H1 (cell line): Measurements from ENCODE around the gene TMEM181. TPM values are rescaled to one million over a fixed set of nuclear protein-coding genes. Genes with fewer than 3 reads are reported as not detected.

Source experiments
- CTCF ChIA-PET: fragments of 300-600 bp; sonication (Branson Sonifier 250); formaldehyde crosslinking; loops from one replicate; lab custom pipeline; 2021; ENCODE audit not compliant: partially characterized antibody; lab: Charles Lee
- POLR2A ChIA-PET: fragments of 300-600 bp; sonication (Branson Sonifier 250); formaldehyde crosslinking; loops from one replicate; lab custom pipeline; 2021; ENCODE audit warnings: inconsistent platforms; ENCODE audit not compliant: partially characterized antibody; lab: Charles Lee
- DNase-seq, 2 experiments: peaks; one replicate each; pipeline versions ENCODE4 v3.0.0 to v3.0.0-alpha.2; 2010 to 2022; ENCODE audit warnings: low spot score in 2 of 2, low read depth in 1 of 2, mixed read lengths in 1 of 2
- FAIRE-seq: peaks from 2 replicates; lab custom pipeline; 2011; peaks lifted over from hg19 to GRCh38; lab: Jason Lieb, UNC
- H2AFZ ChIP-seq: 2 replicates; pipeline ENCODE4 v1.8.1; 2012; ENCODE audit warnings: low read length, inconsistent platforms
- H2AK5ac ChIP-seq: 2 replicates; pipeline ENCODE4 v1.6.1; 2013; ENCODE audit warnings: low read depth, low read length
- H2BK120ac ChIP-seq: replicated peaks from 2 replicates; pipeline ENCODE3; 2013; ENCODE audit warnings: low read depth, low read length, inconsistent platforms
- H2BK12ac ChIP-seq: 2 replicates; pipeline ENCODE4 v1.6.1; 2013; ENCODE audit warnings: low read depth, low read length
- H2BK15ac ChIP-seq: 2 replicates; pipeline ENCODE4 v1.6.1; 2013; ENCODE audit warnings: low read length
- H2BK20ac ChIP-seq: 2 replicates; pipeline ENCODE4 v1.6.1; 2013; ENCODE audit warnings: low read length
- H2BK5ac ChIP-seq: 2 replicates; pipeline ENCODE4 v1.6.1; 2013; ENCODE audit warnings: low read depth, low read length
- H3K14ac ChIP-seq: 2 replicates; pipeline ENCODE4 v1.6.1; 2013; ENCODE audit warnings: inconsistent platforms; ENCODE audit not compliant: insufficient read length
- H3K18ac ChIP-seq: 2 replicates; pipeline ENCODE4 v1.6.1; 2013; ENCODE audit warnings: low read length; ENCODE audit errors: extremely low read depth
- H3K23ac ChIP-seq: 2 replicates; pipeline ENCODE4 v1.6.1; 2013; ENCODE audit warnings: inconsistent platforms; ENCODE audit not compliant: insufficient read length
- H3K23me2 ChIP-seq: 2 replicates; pipeline ENCODE4 v1.6.1; 2013; ENCODE audit warnings: low read depth, low read length
- H3K27ac ChIP-seq: 2 replicates; pipeline ENCODE4 v1.6.1; 2011; ENCODE audit warnings: low read depth, low read length, inconsistent platforms
- H3K27me3 ChIP-seq, 4 experiments: replicated peaks in 1 of 4; 1 replicate in 1 of 4; 2 replicates in 3 of 4; pipeline versions ENCODE4 v1.6.1 to v1.8.1; 2011 to 2013; ENCODE audit warnings: low read length in 3 of 4, mild to moderate bottlenecking in 3 of 4, inconsistent platforms in 2 of 4, mixed read lengths in 2 of 4, moderate library complexity in 1 of 4; ENCODE audit not compliant: control insufficient read depth in 3 of 4, insufficient read depth in 3 of 4; ENCODE audit errors: extremely low read depth in 1 of 4
- H3K36me3 ChIP-seq, 4 experiments: 2 replicates each; pipeline versions ENCODE4 v1.6.1 to v1.8.1; 2011 to 2013; ENCODE audit warnings: mild to moderate bottlenecking in 4 of 4, low read length in 3 of 4, moderate library complexity in 2 of 4, control low read depth in 1 of 4, inconsistent platforms in 1 of 4; ENCODE audit not compliant: insufficient read depth in 4 of 4, control insufficient read depth in 2 of 4
- H3K4ac ChIP-seq: replicated peaks from 2 replicates; pipeline ENCODE3; 2013; ENCODE audit warnings: low read length, low read depth, mixed read lengths, inconsistent platforms; ENCODE audit not compliant: insufficient read length
- H3K4me1 ChIP-seq, 4 experiments: replicated peaks in 1 of 4; 1 replicate in 1 of 4; 2 replicates in 3 of 4; pipeline versions ENCODE4 v1.6.1 to v1.8.1; 2011 to 2013; ENCODE audit warnings: low read length in 3 of 4, inconsistent platforms in 2 of 4, mixed read lengths in 1 of 4; ENCODE audit not compliant: insufficient read depth in 4 of 4, control insufficient read depth in 3 of 4
- H3K4me2 ChIP-seq, 2 experiments: 2 replicates each; pipeline versions ENCODE4 v1.6.1 to v1.8.1; 2011 to 2013; ENCODE audit warnings: low read depth in 2 of 2, low read length in 2 of 2, control low read depth in 1 of 2, inconsistent platforms in 1 of 2, mild to moderate bottlenecking in 1 of 2; ENCODE audit not compliant: insufficient read depth in 1 of 2
- H3K4me3 ChIP-seq, 4 experiments: fragments of 200-600, 300-600 bp in 1 of 4; sonication (generic), shearing (Covaris generic), sonication (Bioruptor Twin) in 1 of 4; 2 replicates each; pipeline versions ENCODE4 v1.5.1 to v1.8.1; 2011 to 2016; ENCODE audit warnings: low read length in 4 of 4, low read depth in 3 of 4, control low read depth in 2 of 4, inconsistent platforms in 2 of 4, mild to moderate bottlenecking in 2 of 4, mixed read lengths in 1 of 4, moderate library complexity in 1 of 4; ENCODE audit not compliant: insufficient read depth in 2 of 4; ENCODE audit errors: extremely low read depth in 1 of 4
- H3K56ac ChIP-seq: replicated peaks from 2 replicates; pipeline ENCODE3; 2013; ENCODE audit warnings: low read depth, mild to moderate bottlenecking, mixed read lengths, low read length, inconsistent platforms; ENCODE audit not compliant: insufficient read length
- H3K79me1 ChIP-seq: 2 replicates; pipeline ENCODE4 v1.6.1; 2013; ENCODE audit warnings: low read depth, low read length, control low read depth
- H3K79me2 ChIP-seq, 2 experiments: 2 replicates each; pipeline versions ENCODE4 v1.6.1 to v1.8.1; 2012 to 2013; ENCODE audit warnings: low read length in 2 of 2, mild to moderate bottlenecking in 2 of 2, inconsistent platforms in 1 of 2; ENCODE audit not compliant: insufficient read depth in 2 of 2, control insufficient read depth in 1 of 2
- H3K9ac ChIP-seq, 4 experiments: replicated peaks in 1 of 4; 1 replicate in 1 of 4; 2 replicates in 3 of 4; pipeline versions ENCODE4 v1.6.1 to v1.8.1; 2011 to 2013; ENCODE audit warnings: low read depth in 3 of 4, low read length in 3 of 4, control low read depth in 2 of 4, mild to moderate bottlenecking in 2 of 4, moderate library complexity in 2 of 4, inconsistent platforms in 1 of 4; ENCODE audit errors: extremely low read depth in 1 of 4
- H3K9me3 ChIP-seq, 2 experiments: 2 replicates each; pipeline versions ENCODE4 v1.6.1 to v1.8.1; 2012 to 2013; ENCODE audit warnings: mild to moderate bottlenecking in 2 of 2, moderate library complexity in 2 of 2, control low read depth in 1 of 2, inconsistent platforms in 1 of 2, low read depth in 1 of 2, low read length in 1 of 2, mixed read lengths in 1 of 2; ENCODE audit not compliant: insufficient read depth in 2 of 2
- H4K20me1 ChIP-seq, 2 experiments: replicated peaks in 1 of 2; 2 replicates each; pipeline versions ENCODE3 to v1.8.1; 2011 to 2013; ENCODE audit warnings: inconsistent platforms in 2 of 2, low read length in 2 of 2, mild to moderate bottlenecking in 1 of 2; ENCODE audit not compliant: insufficient read depth in 2 of 2, control insufficient read depth in 1 of 2
- H4K5ac ChIP-seq: 2 replicates; pipeline ENCODE4 v1.6.1; 2013; ENCODE audit warnings: low read length, low read depth, mixed read lengths, inconsistent platforms; ENCODE audit not compliant: insufficient read length
- H4K8ac ChIP-seq: 2 replicates; pipeline ENCODE4 v1.8.0; 2013; ENCODE audit warnings: mild to moderate bottlenecking, moderate library complexity, low read length, inconsistent platforms; ENCODE audit not compliant: insufficient read depth; ENCODE audit errors: extremely low read depth
- H4K91ac ChIP-seq: replicated peaks from 2 replicates; pipeline ENCODE3; 2013; ENCODE audit warnings: low read length, mixed read lengths, inconsistent platforms; ENCODE audit not compliant: insufficient read length
- BACH1 ChIP-seq: IDR thresholded peaks from 2 replicates; pipeline ENCODE4 v1.6.1; 2012; ENCODE audit warnings: low read length, improper control_type of control experiment
- CHD1 ChIP-seq: IDR thresholded peaks from 2 replicates; pipeline ENCODE4 v1.6.1; 2012; ENCODE audit warnings: low read depth, low read length, improper control_type of control experiment
- HDAC2 ChIP-seq, 2 experiments: fragments of 300-600 bp in 1 of 2; sonication (generic) in 1 of 2; IDR thresholded peaks; 2 replicates each; pipeline ENCODE4 v1.6.1; 2011 to 2012; ENCODE audit warnings: low read depth in 2 of 2, low read length in 2 of 2, mild to moderate bottlenecking in 2 of 2, moderate library complexity in 2 of 2, borderline replicate concordance in 1 of 2, inconsistent platforms in 1 of 2
- JUN ChIP-seq: IDR thresholded peaks from 2 replicates; pipeline ENCODE4 v1.6.1; 2011; ENCODE audit warnings: low read depth, mild to moderate bottlenecking, improper control_type of control experiment, low read length
- KDM1A ChIP-seq: fragments of 200-600, 300-600 bp; sonication (generic); IDR thresholded peaks from 2 replicates; pipeline ENCODE4 v1.7.1; 2016; ENCODE audit warnings: mild to moderate bottlenecking, low read length, borderline replicate concordance
- KDM5A ChIP-seq: fragments of 200-600 bp; IDR thresholded peaks from 2 replicates; pipeline ENCODE4 v1.7.1; 2012; ENCODE audit warnings: mild to moderate bottlenecking, low read length, inconsistent platforms, mixed read lengths
- RNF2 ChIP-seq: fragments of 200-900, 300-1000 bp; sonication (generic); IDR thresholded peaks from 2 replicates; pipeline ENCODE4 v1.7.1; 2016; ENCODE audit warnings: borderline replicate concordance, low read depth, mild to moderate bottlenecking, antibody characterized with exemption, low read length; ENCODE audit not compliant: poor library complexity, severe bottlenecking; ENCODE audit errors: missing control alignments
- SP4 ChIP-seq: IDR thresholded peaks from 2 replicates; pipeline ENCODE4 v1.6.1; 2012; ENCODE audit warnings: low read length, inconsistent platforms
- WGBS, 2 experiments: shearing (Covaris generic) in 1 of 2; methylation state at CpG; one replicate each; pipeline versions ENCODE4 v1.1.6 to v1.1.7; 2013 to 2015; ENCODE audit warnings: low lambda C conversion rate in 2 of 2, mixed read lengths in 2 of 2, inconsistent platforms in 1 of 2, low coverage in 1 of 2, missing lambda C conversion rate in 1 of 2; ENCODE audit not compliant: insufficient replicate concordance in 2 of 2, insufficient coverage in 1 of 2, insufficient read length in 1 of 2; ENCODE audit errors: extremely low coverage in 1 of 2, missing lambda C conversion rate in 1 of 2; 5-methylcytosine and 5-hydroxymethylcytosine counted together
- polyA plus RNA-seq, 7 experiments: library from polyadenylated mRNA; depleted of rRNA in 3 of 7; stranded (reverse) in 5 of 7; unstranded in 2 of 7; fragments of >200 nt in 5 of 7; fragments of 200-250 nt in 2 of 7; gene quantifications; 1 replicate in 5 of 7; 2 replicates in 1 of 7; 4 replicates in 1 of 7; pipeline versions ENCODE4 v1.2.1 to v1.2.3, GENCODE V29; 2011 to 2013; ENCODE audit warnings: missing spikeins in 2 of 7, mixed read lengths in 2 of 7
- total RNA-seq: library from RNA; stranded (reverse); fragmentation: NEBNext Ultra II Directional; extraction: Animal tissue kit (Norgen Biotek cat#: 25700); gene quantifications from 2 replicates; pipeline ENCODE4 v1.2.1, GENCODE V29; 2021
- TF ChIP-seq, protein P1 (sequence below): IDR thresholded peaks from 2 replicates; pipeline ENCODE4 v1.6.1; 2011; ENCODE audit warnings: low read length, improper control_type of control experiment

The TMEM181 gene
- total and polyA plus RNA-seq, 2 of the 8 experiments (the other 6 are each of a cell fraction or from before 2014, with no cell fraction given): 8.6 to 19.0 TPM

DNA sequence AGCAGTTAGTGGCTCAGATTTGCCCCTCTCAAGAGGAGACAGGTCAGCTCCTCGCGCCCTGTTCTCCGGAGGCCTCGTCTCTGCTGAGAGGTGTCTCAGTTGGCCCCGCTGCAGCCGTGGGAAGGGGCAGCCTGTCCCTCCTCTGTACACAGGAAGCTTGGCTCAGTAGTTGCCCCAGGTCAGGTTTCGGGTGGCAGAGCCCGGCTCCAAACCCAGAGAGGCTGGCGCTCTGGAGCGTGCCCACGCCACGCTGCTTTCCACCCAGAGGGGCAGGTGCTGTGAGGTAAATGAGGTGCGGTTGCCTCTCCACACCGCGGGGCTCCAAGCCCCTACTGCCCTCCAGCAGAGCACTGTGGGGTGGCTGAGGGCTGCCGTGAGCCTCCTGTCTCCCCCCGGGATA lies 68.7 kb downstream of the TMEM181 start:
- no peak for DNase-seq
- H3K9ac ChIP-seq: no peak overlapping the region
- CTCF ChIA-PET: interaction anchor here (0.6 to 1.9 kb wide), 12 partner anchors 8 to 90 kb away, joined by 3 to 10 read pairs (median 3); no protein-coding TSS in a partner anchor
- TF ChIP-seq, protein P1, sequence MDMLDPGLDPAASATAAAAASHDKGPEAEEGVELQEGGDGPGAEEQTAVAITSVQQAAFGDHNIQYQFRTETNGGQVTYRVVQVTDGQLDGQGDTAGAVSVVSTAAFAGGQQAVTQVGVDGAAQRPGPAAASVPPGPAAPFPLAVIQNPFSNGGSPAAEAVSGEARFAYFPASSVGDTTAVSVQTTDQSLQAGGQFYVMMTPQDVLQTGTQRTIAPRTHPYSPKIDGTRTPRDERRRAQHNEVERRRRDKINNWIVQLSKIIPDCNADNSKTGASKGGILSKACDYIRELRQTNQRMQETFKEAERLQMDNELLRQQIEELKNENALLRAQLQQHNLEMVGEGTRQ: no peak
- no peak for TF ChIP-seq JUN
- TF ChIP-seq BACH1: no peak
- no peak for TF ChIP-seq KDM5A
- TF ChIP-seq RNF2: no peak
- no peak for TF ChIP-seq KDM1A
- no peak for TF ChIP-seq SP4
- TF ChIP-seq HDAC2 (IDR thresholded peaks at IDR 0.05; ENCODE audit: borderline replicate concordance in 1 of 2, low read depth in 2 of 2, low read length in 2 of 2): no peak
- TF ChIP-seq CHD1: no peak

More for the DNA sequence above, 68.7 kb downstream of the TMEM181 start:
- Histone ChIP-seq H3K79me2 (no peaks in the 10 kb centered on the region), H3K56ac (no peak overlapping the region), H4K8ac (no peak overlapping the region), H3K9me3 (no peaks in the 10 kb centered on the region), H2BK15ac (no peak overlapping the region), H2BK20ac (no peak overlapping the region), H2AK5ac (no peak overlapping the region), H3K79me1 (peaks cover 2% of the 10 kb centered on the region), H3K14ac (no peak overlapping the region), H3K27ac (no peak overlapping the region), H3K27me3 (no peaks in the 10 kb centered on the region), H3K4me3 (no peak overlapping the region), H3K23me2 (peaks cover 6% of the 10 kb centered on the region; the same call in 1 of the 2 replicates), H3K23ac (no peak overlapping the region), H4K20me1 (peaks cover 3 to 12% of the 10 kb centered on the region in 2 experiments), H3K4me1 (peaks cover 0 to 7% (median 0%) of the 10 kb centered on the region in 4 experiments; a peak in 3 of 7 replicates), H2BK12ac (no peak overlapping the region), H3K4me2 (no peak overlapping the region), H3K36me3 (peaks cover 2 to 43% (median 26%) of the 10 kb centered on the region in 4 experiments; a peak in 7 of 8 replicates), H2BK120ac (no peak overlapping the region), H4K5ac (no peak overlapping the region), H3K4ac (no peak overlapping the region), H2AFZ (no peak overlapping the region), H3K18ac (no peak overlapping the region), H2BK5ac (no peak overlapping the region), H4K91ac (no peak overlapping the region)
- no peak for FAIRE-seq
- POLR2A ChIA-PET: interaction anchor here (1.4 to 2.2 kb wide), 2 partner anchors 16 kb away, joined by 6 to 13 read pairs; partner anchors contain the start of gene DYNLT1
- WGBS, 2 experiments: 92% methylated on average over 16 of the region's 17 CpGs; no CpG with 5 or more reads in 1 of the 2 experiments
